A172 (cell line): ENCODE measurements around the gene STYXL1. TPM values are rescaled to one million over a fixed set of nuclear protein-coding genes. Genes with fewer than 3 reads are reported as not detected.
"Not testable (repeated sequence)": the region's sequence is repeated elsewhere in the genome, so short reads cannot be mapped to it uniquely, and the experiment has no call there.

ENCODE experiments used
- DNase-seq: peaks from one replicate; pipeline ENCODE4 v3.0.0-alpha.2; 2015; ENCODE audit warnings: low spot score
- total RNA-seq: library from RNA; depleted of rRNA; stranded (reverse); fragments of >200 nt; shearing (Covaris generic); gene quantifications from 2 replicates; pipeline ENCODE4 v1.2.3, GENCODE V29; 2014

The STYXL1 gene
- total RNA-seq, 1 experiment from 2014 or later: 84.7 TPM

GRCh38 chr7:76065016-76065612 lies 17.3 kb upstream of the STYXL1 start:
- no peak for DNase-seq

GRCh38 chr7:76064208-76064970 lies 16.6 kb upstream of the STYXL1 start:
- DNase-seq: no peak

GRCh38 chr7:76063525-76063924 lies 15.7 kb upstream of the STYXL1 start:
- no peak for DNase-seq

- no peak for DNase-seq
These were observed 15.3 kb upstream of the STYXL1 start for GRCh38 chr7:76063114-76063513.

GRCh38 chr7:76062254-76062653 lies 14.5 kb upstream of the STYXL1 start:
- DNase-seq: no peak

- DNase-seq: no peak
These were observed 13.0 kb upstream of the STYXL1 start for GRCh38 chr7:76060842-76061241.

GRCh38 chr7:76058745-76059144 lies 10.9 kb upstream of the STYXL1 start:
- DNase-seq: not testable (repeated sequence)

GRCh38 chr7:76057813-76058145 lies 10.0 kb upstream of the STYXL1 start:
- DNase-seq: no peak

GRCh38 chr7:76057103-76057812 lies 9.5 kb upstream of the STYXL1 start:
- DNase-seq: no peak

GRCh38 chr7:76056241-76056640 lies 8.4 kb upstream of the STYXL1 start:
- DNase-seq: no peak

GRCh38 chr7:76054123-76055120 lies 6.6 kb upstream of the STYXL1 start:
- DNase-seq: peak; percentile 61

GRCh38 chr7:76053461-76053860 lies 5.7 kb upstream of the STYXL1 start:
- DNase-seq: no peak

GRCh38 chr7:76052681-76053080 lies 4.9 kb upstream of the STYXL1 start:
- DNase-seq: not testable (repeated sequence)

- no peak for DNase-seq
These were observed 4.0 kb upstream of the STYXL1 start for GRCh38 chr7:76051840-76052239.

GRCh38 chr7:76050545-76050944 lies 2.7 kb upstream of the STYXL1 start:
- DNase-seq: no peak

- DNase-seq: no peak
These were observed 1.5 kb upstream of the STYXL1 start for GRCh38 chr7:76049295-76049694.

GRCh38 chr7:76048668-76048988 lies 828 bp upstream of the STYXL1 start:
- peak; percentile 31 for DNase-seq

- peak; percentile 22 for DNase-seq
These were observed 442 bp downstream of the STYXL1 start for GRCh38 chr7:76047305-76047810.

GRCh38 chr7:76044375-76044865 lies 3.4 kb downstream of the STYXL1 start:
- DNase-seq: no peak

GRCh38 chr7:76040126-76040525 lies 7.7 kb downstream of the STYXL1 start:
- no peak for DNase-seq

- DNase-seq: peak; percentile 89
These were observed 10.5 kb downstream of the STYXL1 start for GRCh38 chr7:76037310-76037709.

- no peak for DNase-seq
These were observed 15.8 kb downstream of the STYXL1 start for GRCh38 chr7:76031964-76032363.
